SK-N-SH (cell line): ENCODE results near the gene SLC35F4.

Source experiments
- CTCF ChIP-seq: fragments of 200-600 bp; sonication (generic); IDR thresholded peaks from 2 replicates; pipeline ENCODE4 v1.6.1; 2017; ENCODE audit warnings: antibody characterized with exemption, mild to moderate bottlenecking, moderate library complexity
- ELF1 ChIP-seq: IDR thresholded peaks from 2 replicates; pipeline ENCODE4 v1.4.0; 2012
- EP300 ChIP-seq, 2 experiments: IDR thresholded peaks; 2 replicates each; pipeline versions ENCODE4 v1.4.0 to v1.6.1; 2012; ENCODE audit warnings: borderline replicate concordance in 1 of 2, low read depth in 1 of 2, low read length in 1 of 2
- RAD21 ChIP-seq: IDR thresholded peaks from 2 replicates; pipeline ENCODE4 v1.6.1; 2012; ENCODE audit warnings: mild to moderate bottlenecking, low read length
- RFX5 ChIP-seq: IDR thresholded peaks from 2 replicates; pipeline ENCODE4 v1.6.1; 2012; ENCODE audit warnings: mild to moderate bottlenecking, improper control_type of control experiment, low read length
- TAF1 ChIP-seq: IDR thresholded peaks from 2 replicates; pipeline ENCODE4 v1.6.1; 2012; ENCODE audit warnings: low read depth, mild to moderate bottlenecking, low read length, moderate library complexity, borderline replicate concordance

DNA sequence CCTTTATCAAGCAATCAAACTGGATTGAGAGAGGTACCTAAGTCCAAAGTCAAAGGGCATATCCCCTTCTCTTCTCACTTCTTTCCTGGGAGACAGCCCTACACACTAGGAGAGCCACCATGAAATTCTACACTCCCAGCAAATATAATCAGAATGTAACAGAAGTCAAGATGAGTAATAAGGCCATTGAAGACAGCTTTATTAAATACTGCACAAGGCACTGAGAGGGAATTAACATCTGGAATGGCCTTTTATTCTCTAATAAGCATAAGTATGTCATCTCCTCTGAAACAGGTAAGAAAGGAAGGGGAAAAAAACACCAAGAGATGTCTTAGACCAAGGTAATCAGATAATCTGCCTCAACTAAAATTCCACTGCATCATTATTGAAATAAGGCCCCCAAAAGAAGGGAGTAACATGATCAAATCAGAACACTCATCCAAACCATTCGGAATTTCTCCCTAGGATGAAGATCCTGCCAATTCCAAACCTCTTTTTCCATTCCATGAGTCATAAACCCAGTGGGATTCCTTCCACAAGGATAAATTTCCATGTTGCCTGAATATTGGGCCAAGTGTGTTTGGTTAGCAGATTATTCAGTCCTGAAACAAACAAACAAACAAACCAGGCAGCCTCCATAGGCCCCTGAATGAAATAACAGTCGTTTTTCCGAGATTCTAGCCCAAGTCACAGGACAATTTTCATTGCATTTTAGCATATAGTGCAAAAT lies 19.9 kb downstream of the SLC35F4 start:
- no peak for TF ChIP-seq TAF1
- no peak for TF ChIP-seq CTCF
- TF ChIP-seq ELF1 = no peak
- TF ChIP-seq RFX5 = no peak
- TF ChIP-seq EP300 (IDR thresholded peaks at IDR 0.05; ENCODE audit: borderline replicate concordance in 1 of 2, low read depth in 1 of 2, low read length in 1 of 2) = no peak
- TF ChIP-seq RAD21 = no peak
